NCI-H2196 treated with DMSO at 0.1 percent for 48 hours (cell line): ENCODE results near the gene C19orf44.
"Not testable (repeated sequence)": the region's sequence is repeated elsewhere in the genome, so short reads cannot be mapped to it uniquely, and the experiment has no call there.

ENCODE experiments used
- DNase-seq: peaks from one replicate; lab custom pipeline; 2025; ENCODE audit not compliant: unreplicated experiment; lab: John Stamatoyannopoulos, UW

C19orf44 gene

GRCh38 chr19:16532440-16533234, 36.4 kb downstream of the C19orf44 start:
- no peak for DNase-seq

DNA sequence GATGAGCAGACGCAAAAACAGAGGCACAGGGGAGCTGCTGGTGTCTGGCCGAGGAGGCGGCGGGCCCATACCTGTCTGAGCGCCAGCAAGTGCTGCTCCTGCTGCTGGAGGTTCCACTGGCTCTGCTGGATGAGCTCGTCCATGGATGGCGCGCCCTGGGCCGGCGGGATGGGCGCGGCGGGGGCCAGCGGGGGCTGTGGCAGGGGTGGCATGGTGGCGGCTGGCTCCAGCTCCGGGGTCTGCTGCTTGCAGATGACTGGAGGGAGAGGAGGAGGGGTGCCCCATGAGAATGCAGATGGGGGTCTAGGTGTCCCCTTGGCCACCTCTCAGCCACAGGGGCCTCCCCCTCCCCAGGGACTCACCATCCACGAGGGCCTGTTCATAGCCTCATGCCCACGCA, 39.2 kb downstream of the C19orf44 start:
- DNase-seq, result no peak

DNA sequence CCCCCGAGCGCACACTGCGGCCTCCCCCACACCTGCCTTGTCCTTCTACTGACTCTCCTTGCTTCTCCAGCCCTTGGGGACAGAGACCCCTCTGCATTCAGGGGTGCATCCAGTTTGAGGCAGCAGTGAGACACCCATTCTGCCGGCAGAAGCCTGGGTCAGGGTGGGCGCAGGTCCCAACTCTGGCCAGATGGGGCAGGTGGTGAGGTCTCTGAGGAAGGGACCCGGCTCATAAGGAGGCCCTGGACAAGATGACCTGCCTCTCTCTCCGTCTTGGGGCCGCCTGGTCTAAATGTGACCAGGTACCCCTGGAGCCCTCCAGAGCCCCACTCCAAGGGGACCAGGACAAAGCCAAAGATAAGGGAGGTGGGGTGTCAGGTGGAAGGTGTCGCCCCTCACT, 39.9 kb downstream of the C19orf44 start:
- DNase-seq, result no peak

DNA sequence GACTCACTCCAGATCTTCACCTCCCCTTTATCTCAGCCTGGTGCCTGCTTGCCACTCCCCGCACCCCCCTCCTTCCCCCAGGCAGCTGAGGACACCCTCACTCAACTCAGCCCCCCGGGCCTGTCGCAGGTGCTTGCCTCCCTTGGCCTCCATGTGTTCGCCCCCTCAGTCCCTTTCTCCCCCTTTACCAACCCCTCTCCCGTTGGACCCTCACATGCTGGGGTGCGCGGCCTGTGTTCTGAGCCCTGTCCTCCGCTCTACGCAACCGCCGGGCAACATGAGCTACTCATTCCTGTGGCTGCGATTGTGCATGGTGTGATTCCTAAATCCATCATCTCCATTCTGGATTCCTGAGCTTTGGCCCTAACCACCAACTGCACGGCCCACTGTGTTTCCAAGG, 40.9 kb downstream of the C19orf44 start:
- DNase-seq, result no peak

- DNase-seq, result no peak
These were observed 44.8 kb downstream of the C19orf44 start for GRCh38 chr19:16540948-16541347.

DNA sequence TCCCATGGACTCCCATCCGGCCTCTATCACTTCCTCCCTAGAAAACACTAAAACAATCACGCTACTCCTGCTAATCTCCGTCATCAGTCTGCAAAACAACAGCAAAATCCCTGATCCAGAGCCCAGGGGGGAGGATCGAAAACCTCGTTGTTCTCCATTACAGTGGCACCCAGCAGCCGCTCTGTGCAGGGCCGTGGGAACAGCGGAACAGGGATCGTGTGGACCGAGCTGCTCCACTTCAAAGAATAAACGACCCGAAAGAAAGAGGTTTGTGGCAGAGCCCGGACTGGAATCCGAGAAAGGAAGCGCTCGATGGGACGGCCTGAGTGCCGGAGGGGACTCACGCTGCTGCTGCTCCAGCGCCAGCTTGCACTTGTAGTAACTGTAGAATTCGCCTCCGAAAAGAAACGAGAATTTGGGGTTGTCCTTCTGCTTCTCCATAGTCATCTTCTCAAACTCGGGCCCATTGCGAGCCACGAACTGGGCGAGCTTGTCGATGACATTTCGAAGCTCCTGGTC, 45.4 kb downstream of the C19orf44 start:
- DNase-seq, result no peak

DNA sequence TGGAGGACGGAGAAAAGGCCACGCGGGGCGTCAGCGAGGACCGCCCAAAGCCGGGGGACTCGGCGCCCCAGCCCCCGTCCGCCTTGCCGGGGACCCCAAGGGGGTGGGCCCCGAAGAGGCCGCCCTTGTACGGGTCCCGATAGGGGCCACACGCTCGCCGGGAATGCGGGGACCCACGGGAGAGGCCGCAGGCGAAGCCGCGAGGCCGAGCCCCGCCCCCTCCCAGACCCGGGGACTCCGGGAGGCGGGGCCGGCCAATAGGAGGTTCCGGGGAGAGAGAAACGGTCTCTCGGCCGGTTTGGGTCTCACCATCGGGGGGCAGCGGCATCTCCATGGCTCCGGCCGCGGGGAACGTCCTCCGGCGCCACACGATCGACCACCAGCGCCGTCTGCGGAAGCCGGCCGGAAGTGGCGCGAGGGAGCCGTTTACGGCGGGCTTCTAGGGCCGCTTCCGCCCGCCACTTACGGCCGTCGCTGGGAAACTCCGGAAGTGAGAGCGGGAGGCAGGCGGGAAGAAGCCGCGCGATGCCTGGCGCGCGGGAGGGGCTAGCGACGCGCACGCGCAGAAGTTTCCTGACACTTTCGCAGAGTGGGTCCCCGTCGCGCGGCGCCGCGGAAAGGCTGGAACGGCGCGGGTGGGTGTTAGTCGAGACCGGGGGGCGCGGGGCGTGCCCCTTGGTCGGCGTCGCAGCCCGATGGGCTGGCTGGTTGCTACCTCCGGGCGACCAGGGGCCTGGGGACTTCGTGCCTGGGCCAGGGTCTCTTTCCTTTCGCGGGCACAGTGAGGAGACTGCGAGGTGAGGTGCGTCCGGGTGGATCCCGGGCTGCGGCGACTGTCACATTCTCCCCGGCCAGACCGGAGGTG, 46.1 kb downstream of the C19orf44 start, which contains the start of gene CHERP:
Gene CHERP (minus strand): TSS at position 393 of the 865 bp plus-strand sequence. CDS start 59 bp downstream, at position 334.
- peak; percentile 90 for DNase-seq

DNA sequence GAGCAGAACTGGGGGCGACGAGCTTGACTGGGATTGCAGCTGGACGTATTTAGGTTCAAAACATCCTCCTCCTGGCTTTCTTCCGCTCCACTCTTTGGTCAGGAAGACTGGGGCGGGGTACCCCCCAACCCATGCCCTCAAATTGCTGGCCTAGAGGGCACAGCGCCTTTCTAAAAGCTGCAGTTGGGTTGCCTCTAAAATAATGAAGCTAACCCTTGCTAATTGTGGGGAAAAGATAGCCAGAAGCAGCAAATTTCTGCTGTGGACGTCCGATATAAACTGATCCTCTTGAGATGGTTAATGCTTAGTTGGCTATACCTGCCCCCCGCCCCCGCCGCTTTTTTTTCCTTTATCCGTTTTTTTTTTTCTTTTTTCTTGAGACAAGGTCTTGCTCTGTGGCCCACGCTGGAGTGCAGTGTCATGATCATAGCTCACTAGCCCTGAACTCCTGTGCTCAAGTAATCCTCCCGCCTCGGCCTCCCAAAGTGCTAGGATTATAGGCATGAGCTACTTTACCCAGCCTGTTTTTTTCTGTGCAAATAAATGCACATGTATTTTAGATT, 46.8 kb downstream of the C19orf44 start:
- DNase-seq, result no peak

GRCh38 chr19:16543734-16544133, 47.5 kb downstream of the C19orf44 start:
- DNase-seq, result not testable (repeated sequence)

DNA sequence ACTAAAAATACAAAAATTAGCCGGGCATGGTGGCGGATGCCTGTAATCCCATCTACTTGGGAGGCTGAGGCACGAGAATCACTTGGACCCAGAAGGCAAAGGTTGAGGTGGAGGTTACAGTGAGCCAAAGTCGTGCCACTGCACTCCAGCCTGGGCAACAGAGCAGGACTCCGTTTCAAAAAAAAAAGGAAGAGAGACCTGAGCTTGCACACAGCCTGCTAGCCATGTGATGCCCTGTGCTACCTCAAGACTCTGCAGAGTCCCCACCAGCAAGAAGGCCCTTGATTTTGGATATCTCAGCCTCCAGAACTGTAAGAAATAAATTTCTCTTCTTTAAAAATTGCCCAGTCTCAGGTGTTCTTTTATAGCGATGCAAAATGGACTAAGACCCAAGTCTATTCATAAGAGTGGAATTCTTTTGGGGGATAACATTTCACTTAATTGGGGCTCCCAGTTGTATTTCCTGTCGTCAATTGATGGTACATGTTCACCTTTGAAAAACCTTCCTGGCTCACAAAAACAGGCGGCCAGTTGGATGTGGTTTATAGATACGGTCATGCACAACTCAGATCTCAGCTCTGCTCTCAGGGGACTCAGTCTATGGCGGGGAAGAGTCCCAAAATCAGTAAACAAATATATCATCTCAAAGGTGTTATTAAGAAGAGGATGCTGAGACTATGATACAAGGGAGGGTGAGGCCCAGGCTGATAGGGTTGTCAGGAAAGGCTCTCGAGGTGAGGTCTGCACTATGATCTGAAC, 48.5 kb downstream of the C19orf44 start:
- no peak for DNase-seq

GRCh38 chr19:16548956-16549355, 52.8 kb downstream of the C19orf44 start:
- no peak for DNase-seq

GRCh38 chr19:16551902-16552301, 55.7 kb downstream of the C19orf44 start:
- not testable (repeated sequence) for DNase-seq

DNA sequence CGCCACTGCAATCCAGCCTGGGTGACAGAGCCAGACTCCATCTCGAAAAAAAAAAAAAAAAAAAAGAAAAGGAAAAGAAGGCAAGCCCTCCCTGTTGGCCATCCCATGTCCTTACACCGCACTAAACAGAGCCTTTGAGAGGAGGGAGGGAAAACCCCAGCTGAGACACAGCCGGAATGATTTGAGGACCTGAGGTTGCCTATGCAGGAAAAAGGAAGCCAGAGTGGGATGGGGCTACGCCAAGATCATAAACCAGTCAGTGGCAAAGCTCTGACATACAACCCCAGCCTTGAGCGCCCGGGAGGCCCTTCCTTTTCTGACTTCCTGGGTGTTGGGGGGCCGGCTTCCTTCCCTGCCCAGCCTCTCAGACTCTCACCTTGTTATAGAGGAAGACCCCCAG, 58.6 kb downstream of the C19orf44 start:
- no peak for DNase-seq

DNA sequence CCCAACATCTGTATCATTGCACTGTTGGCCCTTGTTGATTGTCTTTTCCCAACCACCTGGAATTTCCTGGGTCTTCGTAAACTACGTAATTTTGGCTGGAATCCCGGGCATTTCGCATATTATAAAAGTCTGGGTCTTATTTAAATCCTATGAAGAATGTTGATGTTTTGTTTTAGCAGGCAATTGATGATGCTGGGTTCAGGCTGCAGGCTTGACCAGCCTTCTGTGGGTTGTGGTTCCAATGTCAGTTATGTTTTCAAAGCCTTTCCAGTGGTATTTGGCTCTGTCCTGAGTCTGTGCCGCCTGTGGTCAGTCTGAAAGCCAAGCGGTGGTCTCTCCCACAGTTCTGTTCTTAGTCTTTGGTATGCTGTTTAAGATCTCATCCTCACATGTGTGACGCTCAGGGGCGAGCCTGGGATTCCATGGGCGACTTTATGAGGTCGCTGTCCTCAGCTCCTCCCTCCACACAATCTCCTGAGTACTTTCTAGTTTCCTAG, 63.6 kb downstream of the C19orf44 start:
- DNase-seq, result no peak

- no peak for DNase-seq
These were observed 65.2 kb downstream of the C19orf44 start for GRCh38 chr19:16561382-16561781.

DNA sequence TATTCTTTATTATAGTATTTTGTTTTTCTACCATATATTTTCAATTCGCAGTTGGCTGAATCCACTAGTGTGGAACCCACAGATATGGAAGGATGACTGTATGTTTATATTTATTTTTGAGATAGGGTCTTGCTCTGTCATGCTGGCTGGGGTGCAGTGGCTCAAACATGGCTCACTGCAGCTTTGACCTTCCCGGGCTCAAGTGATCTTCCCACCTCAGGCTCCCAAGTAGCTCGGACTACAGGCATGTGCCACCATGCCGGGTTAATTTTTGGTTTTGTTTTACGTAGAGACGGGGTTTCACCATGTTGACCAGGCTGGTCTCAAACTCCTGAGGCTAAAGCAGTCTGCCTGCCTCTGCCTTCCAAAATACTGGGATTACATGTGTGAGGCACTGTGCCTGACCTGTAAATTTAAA, 66.4 kb downstream of the C19orf44 start:
- DNase-seq, result no peak

DNA sequence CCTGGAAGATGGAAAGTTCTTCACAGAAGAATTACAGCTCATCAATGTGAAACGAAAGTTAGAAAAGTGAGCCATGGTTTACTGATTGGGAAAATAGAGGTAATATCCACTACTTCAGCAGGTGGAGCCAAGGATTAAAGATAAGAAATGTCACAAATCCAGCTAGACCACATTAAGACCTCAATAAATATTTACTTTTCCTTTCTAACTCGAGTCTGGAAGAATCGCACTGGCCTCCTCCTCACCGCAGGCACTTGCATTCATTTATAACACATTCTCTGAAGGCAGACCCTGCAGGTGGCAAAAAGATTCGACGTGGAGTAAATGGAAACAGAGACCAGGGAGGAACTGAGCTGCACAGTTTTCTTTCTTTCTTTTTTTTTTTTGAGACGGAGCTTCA, 68.6 kb downstream of the C19orf44 start:
- no peak for DNase-seq

GRCh38 chr19:16566161-16566560, 70.0 kb downstream of the C19orf44 start:
- no peak for DNase-seq

DNA sequence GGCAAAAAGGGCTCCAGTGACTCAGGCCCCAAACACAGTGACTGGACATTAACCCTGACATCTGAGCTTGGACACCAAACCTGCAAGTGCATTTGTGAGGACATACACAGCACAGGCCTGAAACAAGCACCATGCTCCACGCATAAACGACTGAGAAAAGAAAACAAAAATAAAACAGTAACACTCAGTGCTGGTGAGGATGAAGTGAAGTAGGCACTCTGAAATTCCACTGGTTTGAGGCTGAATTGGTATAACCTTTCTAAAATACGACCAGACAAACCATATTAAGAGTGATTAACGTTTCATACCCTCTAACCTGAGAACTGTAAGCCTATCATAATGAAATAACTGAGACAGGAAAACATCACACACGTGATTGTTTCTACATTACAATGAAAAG, 70.5 kb downstream of the C19orf44 start:
- DNase-seq, result no peak

GRCh38 chr19:16569609-16570320, 73.6 kb downstream of the C19orf44 start:
- no peak for DNase-seq
